ENCODE measurements around the gene LIN37.

LIN37 gene

DNA sequence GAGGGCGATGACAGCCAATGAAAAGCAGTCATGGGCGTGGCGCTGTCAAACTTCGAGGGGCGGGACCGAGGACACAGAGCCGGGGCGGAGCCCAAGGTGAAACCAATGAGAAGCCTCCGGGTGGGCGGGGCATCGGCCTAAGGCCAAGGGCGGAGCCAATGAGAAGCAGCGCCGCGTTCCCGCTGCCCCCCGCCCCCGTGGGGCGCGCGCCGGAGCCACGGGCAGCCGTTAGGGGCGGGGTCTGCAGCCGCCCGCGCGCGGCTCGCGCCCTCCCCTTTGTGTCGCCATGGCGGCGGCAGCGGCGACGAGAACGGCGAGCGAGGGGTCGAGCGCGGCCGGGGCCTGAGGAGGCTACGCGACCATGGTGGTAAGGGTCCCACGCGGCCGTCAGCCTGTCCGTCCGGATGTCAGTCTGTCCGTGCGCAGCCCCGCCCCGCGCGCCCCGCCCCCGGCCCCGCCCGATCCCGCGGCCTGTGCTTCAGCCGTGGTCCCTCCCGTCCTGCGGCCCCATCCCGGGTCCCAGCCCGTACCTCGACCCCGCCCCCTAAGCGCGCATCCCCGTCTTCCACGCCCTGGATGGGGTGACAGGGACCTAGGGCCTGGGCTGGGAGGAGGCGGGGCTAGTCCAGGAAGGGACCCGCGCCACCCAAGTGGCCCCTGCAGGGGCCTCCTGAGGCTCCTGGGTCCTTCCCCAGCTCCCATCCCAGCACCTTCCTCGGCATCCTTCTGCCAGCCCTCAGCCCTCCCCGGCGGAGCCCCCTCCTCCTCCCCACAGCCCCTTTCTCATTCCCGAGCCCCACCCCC is 27.1 kb downstream of the LIN37 start, which contains the start of gene ARHGAP33:
TSS of gene ARHGAP33 (plus strand) at position 267 of the 804 bp plus-strand sequence. CDS start at position 362, 95 bp downstream.
- Histone ChIP-seq H3K27ac (no peak within 1 kb of the TSS), H3K27me3 (ENCODE audit: insufficient read depth, low read depth) (no peaks in the 10 kb centered on the region), H3K4me1 (ENCODE audit: low read depth, poor library complexity, severe bottlenecking) (peaks cover 10% of the 10 kb centered on the region), H3K4me3 (IDR thresholded peaks at IDR 0.05; ENCODE audit: insufficient read depth, low read depth, low read length) (no peak within 1 kb of the TSS), H3K9ac (no peak within 1 kb of the TSS; the same call in 1 of the 2 replicates), H3K4me2 (peak within 1 kb of the TSS; percentile 74), H3K36me3 (ENCODE audit: insufficient read depth) (no peaks in the 10 kb centered on the region), H2AFZ (ENCODE audit: low read depth) (peak within 1 kb of the TSS; percentile 44; the same call in 1 of the 2 replicates), H4K20me1 (ENCODE audit: insufficient read depth) (no peaks in the 10 kb centered on the region), H3K79me2 (ENCODE audit: insufficient read depth, low read depth) (0 out of 2 replicates have a peak, but pooled peaks cover 8% of the 10 kb centered on the region)
- TF ChIP-seq, protein P1, sequence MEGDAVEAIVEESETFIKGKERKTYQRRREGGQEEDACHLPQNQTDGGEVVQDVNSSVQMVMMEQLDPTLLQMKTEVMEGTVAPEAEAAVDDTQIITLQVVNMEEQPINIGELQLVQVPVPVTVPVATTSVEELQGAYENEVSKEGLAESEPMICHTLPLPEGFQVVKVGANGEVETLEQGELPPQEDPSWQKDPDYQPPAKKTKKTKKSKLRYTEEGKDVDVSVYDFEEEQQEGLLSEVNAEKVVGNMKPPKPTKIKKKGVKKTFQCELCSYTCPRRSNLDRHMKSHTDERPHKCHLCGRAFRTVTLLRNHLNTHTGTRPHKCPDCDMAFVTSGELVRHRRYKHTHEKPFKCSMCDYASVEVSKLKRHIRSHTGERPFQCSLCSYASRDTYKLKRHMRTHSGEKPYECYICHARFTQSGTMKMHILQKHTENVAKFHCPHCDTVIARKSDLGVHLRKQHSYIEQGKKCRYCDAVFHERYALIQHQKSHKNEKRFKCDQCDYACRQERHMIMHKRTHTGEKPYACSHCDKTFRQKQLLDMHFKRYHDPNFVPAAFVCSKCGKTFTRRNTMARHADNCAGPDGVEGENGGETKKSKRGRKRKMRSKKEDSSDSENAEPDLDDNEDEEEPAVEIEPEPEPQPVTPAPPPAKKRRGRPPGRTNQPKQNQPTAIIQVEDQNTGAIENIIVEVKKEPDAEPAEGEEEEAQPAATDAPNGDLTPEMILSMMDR (conservative IDR thresholded peaks at IDR 0.05; ENCODE audit: low read depth, low read length) = no peak

DNA sequence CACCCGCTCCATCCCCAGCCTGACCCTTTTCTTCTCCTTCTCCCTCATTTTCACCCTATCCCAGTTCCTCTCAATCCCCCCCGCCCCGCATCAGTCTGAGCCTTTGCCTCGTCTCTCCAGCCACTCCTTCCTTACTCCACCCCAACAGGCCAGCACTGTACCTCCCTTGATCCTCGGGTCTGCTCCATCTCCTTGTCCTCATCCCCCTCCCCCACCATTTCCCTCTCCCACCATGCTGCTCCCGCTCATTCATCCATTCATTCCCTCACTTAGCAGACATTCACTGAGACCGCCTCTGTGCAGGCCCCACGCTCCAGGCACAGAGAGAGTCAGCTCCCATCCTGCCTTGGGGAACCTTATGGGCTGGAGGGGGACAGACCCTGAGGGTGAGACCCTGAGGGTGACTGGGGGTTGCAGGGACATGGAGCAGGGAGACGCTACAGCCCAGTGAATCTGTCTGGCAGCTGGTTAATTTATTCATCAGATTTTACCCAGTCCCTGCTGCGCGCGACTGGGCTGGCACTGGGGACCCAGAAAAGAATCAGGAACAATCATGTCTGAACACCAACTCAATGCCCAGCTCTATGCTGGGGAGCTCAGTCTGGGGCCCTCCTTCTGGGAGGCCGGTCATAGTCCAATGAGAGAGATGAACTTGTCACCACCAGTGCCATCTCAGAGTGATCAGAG is 27.9 kb downstream of the LIN37 start:
- H2AFZ ChIP-seq (ENCODE audit: low read depth) = peak overlapping the region; percentile 44; the same call in 1 of the 2 replicates
- H3K9ac ChIP-seq = no peak overlapping the region
- H3K36me3 ChIP-seq (ENCODE audit: insufficient read depth) = no peaks in the 10 kb centered on the region
- peaks cover 10% of the 10 kb centered on the region for H3K4me1 ChIP-seq (ENCODE audit: low read depth, poor library complexity, severe bottlenecking)
- H4K20me1 ChIP-seq (ENCODE audit: insufficient read depth) = no peaks in the 10 kb centered on the region
- H3K4me2 ChIP-seq = peak overlapping the region; percentile 74
- H3K79me2 ChIP-seq (ENCODE audit: insufficient read depth, low read depth) = 0 out of 2 replicates have a peak, but pooled peaks cover 8% of the 10 kb centered on the region
- TF ChIP-seq, protein P1 (conservative IDR thresholded peaks at IDR 0.05; ENCODE audit: low read depth, low read length) = no peak
- H3K27ac ChIP-seq = no peak overlapping the region
- no peak overlapping the region for H3K4me3 ChIP-seq (IDR thresholded peaks at IDR 0.05; ENCODE audit: insufficient read depth, low read depth, low read length)
- no peaks in the 10 kb centered on the region for H3K27me3 ChIP-seq (ENCODE audit: insufficient read depth, low read depth)

DNA sequence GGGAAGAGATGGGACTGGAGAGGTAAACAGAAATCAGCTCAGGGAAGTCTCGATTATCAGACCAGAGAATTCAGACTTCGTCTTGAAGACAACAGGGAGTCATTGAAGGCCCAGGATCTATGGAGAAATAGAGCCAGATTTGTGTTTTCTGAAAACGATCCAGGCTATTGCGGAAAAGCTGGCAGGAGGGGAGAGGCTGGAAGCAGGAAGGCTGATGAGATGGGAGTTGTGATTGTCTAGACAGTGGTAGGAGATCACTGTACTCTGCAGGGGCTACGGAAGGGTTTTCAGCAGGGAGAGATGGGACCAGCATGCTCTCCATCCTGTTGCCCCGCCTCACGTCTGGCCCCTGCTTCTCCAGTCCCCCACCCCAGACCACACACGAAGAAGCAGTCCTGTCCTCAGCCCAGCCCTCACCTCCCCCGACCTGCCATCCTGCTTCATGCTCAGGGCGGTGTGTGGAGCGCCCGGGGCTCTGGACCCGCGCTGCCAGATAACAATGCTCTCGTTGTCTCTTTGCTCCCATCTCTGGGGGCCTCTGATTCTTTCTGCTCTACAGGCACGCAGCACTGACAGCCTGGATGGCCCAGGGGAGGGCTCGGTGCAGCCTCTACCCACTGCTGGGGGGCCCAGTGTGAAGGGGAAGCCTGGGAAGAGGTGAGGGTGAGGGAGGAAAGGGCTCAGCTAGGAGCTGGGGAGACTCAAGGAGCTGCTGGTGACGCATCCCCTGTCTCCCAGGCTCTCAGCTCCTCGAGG is 28.9 kb downstream of the LIN37 start:
- TF ChIP-seq, protein P1 (conservative IDR thresholded peaks at IDR 0.05; ENCODE audit: low read depth, low read length) = no peak
- Histone ChIP-seq H3K27ac (no peak overlapping the region), H3K4me3 (IDR thresholded peaks at IDR 0.05; ENCODE audit: insufficient read depth, low read depth, low read length) (no peak overlapping the region)

DNA sequence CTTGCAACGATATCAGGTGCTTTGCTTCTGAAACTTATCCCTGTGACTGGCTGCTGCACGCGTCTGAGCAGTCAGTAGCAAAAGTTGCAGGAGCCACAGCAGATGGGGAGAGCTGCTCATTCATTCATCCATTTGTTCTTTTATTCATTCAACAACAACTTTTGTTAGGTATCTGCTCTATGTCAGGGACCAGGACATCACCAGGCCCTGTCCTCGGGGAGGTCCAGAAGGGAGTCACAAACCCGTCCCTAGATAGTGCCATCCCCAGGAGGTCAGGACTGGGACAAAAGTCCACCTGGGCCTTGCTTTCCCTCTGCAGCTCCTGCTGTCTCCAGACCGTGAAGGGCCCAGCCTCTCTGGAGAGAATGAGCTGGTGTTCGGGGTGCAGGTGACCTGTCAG is 29.6 kb downstream of the LIN37 start:
- H3K36me3 ChIP-seq (ENCODE audit: insufficient read depth) = no peaks in the 10 kb centered on the region
- peaks cover 10% of the 10 kb centered on the region for H3K4me1 ChIP-seq (ENCODE audit: low read depth, poor library complexity, severe bottlenecking)
- H3K9ac ChIP-seq = no peak overlapping the region
- TF ChIP-seq, protein P1 (conservative IDR thresholded peaks at IDR 0.05; ENCODE audit: low read depth, low read length) = no peak
- no peaks in the 10 kb centered on the region for H3K27me3 ChIP-seq (ENCODE audit: insufficient read depth, low read depth)
- no peak overlapping the region for H2AFZ ChIP-seq (ENCODE audit: low read depth)
- no peak overlapping the region for H3K4me3 ChIP-seq (IDR thresholded peaks at IDR 0.05; ENCODE audit: insufficient read depth, low read depth, low read length)
- H3K27ac ChIP-seq = no peak overlapping the region
- H3K4me2 ChIP-seq = no peak overlapping the region
- 0 out of 2 replicates have a peak, but pooled peaks cover 8% of the 10 kb centered on the region for H3K79me2 ChIP-seq (ENCODE audit: insufficient read depth, low read depth)
- no peaks in the 10 kb centered on the region for H4K20me1 ChIP-seq (ENCODE audit: insufficient read depth)

More for the DNA sequence above, 28.9 kb downstream of the LIN37 start:
- no peak overlapping the region for H3K9ac ChIP-seq
- H3K79me2 ChIP-seq (ENCODE audit: insufficient read depth, low read depth) = 0 out of 2 replicates have a peak, but pooled peaks cover 8% of the 10 kb centered on the region
- H4K20me1 ChIP-seq (ENCODE audit: insufficient read depth) = no peaks in the 10 kb centered on the region
- H3K36me3 ChIP-seq (ENCODE audit: insufficient read depth) = no peaks in the 10 kb centered on the region
- H3K4me2 ChIP-seq = no peak overlapping the region
- no peak overlapping the region for H2AFZ ChIP-seq (ENCODE audit: low read depth)
- H3K27me3 ChIP-seq (ENCODE audit: insufficient read depth, low read depth) = no peaks in the 10 kb centered on the region
- peaks cover 10% of the 10 kb centered on the region for H3K4me1 ChIP-seq (ENCODE audit: low read depth, poor library complexity, severe bottlenecking)

All from KMS-11 (cell line).